A549 (cell line): ENCODE results near the gene SETDB2.

ENCODE experiments used
- EP300 ChIP-seq, 2 experiments: fragments of >200 bp; sonication (Bioruptor Twin); formaldehyde crosslinking; IDR thresholded peaks; 2 replicates in 1 of 2; 3 replicates in 1 of 2; pipeline ENCODE4 v1.6.1; 2016 to 2017
- POLR2A ChIP-seq: IDR thresholded peaks from 2 replicates; pipeline ENCODE4 v1.6.1; 2012; ENCODE audit warnings: mild to moderate bottlenecking, low read length

DNA sequence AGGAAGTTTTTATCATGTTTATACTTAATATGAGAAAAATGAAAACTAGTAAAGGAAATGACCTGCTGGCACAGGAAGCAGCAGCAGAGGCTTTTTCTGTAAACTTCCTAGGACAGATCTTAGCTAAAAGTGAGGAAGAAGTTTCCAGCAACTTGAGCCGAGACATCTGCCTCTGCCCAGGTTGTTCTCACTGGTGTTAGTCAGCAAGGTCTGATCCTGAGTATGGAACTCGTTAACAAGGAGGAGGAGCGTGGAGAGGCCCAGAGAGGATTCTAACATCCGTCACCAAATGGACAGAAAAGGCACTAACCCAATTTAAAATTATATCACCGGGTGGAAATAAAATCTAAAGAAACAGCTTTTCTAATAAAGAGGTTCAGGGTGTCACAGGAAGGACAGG lies 95.2 kb downstream of the SETDB2 start:
- TF ChIP-seq EP300 (IDR thresholded peaks at IDR 0.05) (no peak), POLR2A (no peak)
